Type B pancreatic cell (in vitro differentiated cells): ENCODE results near the gene BASP1. TPM values are rescaled to one million over a fixed set of nuclear protein-coding genes. Genes with fewer than 3 reads are reported as not detected.
A peak's percentile ranks its signal among the peaks of the same experiment; 100 is the strongest.
"Not testable (repeated sequence)": the region's sequence is repeated elsewhere in the genome, so short reads cannot be mapped to it uniquely, and the experiment has no call there.

Source experiments
- DNase-seq: peaks from one replicate; pipeline ENCODE4 v3.0.0; 2021; ENCODE audit warnings: mixed read lengths; ENCODE audit not compliant: unreplicated experiment; ENCODE audit errors: extremely low spot score
- H3K27ac Mint-ChIP-seq: 2 replicates; pipeline ENCODE4 v1.8.0; 2021; ENCODE audit warnings: mild to moderate bottlenecking, mixed read lengths
- H3K27me3 Mint-ChIP-seq: 2 replicates; pipeline ENCODE4 v1.8.0; 2021; ENCODE audit warnings: mixed read lengths
- H3K36me3 Mint-ChIP-seq: 2 replicates; pipeline ENCODE4 v1.8.0; 2021; ENCODE audit warnings: mixed read lengths
- H3K4me1 Mint-ChIP-seq: one replicate; pipeline ENCODE4 v1.8.0; 2021; ENCODE audit warnings: mixed read lengths; ENCODE audit not compliant: unreplicated experiment
- H3K4me3 Mint-ChIP-seq: 2 replicates; pipeline ENCODE4 v1.8.0; 2021; ENCODE audit warnings: mild to moderate bottlenecking, mixed read lengths
- H3K9me3 Mint-ChIP-seq: 2 replicates; pipeline ENCODE4 v1.8.0; 2021; ENCODE audit warnings: mixed read lengths
- CTCF ChIP-seq: fragments of 200-600 bp; sonication (generic); conservative IDR thresholded peaks from 2 replicates; pipeline ENCODE4 v1.5.0; 2021; ENCODE audit warnings: antibody characterized with exemption, mild to moderate bottlenecking
- total RNA-seq: library from RNA; stranded (reverse); gene quantifications from 2 replicates; pipeline ENCODE4 v1.2.1, GENCODE V29; 2021; ENCODE audit warnings: low replicate concordance

The BASP1 gene
- total RNA-seq, 1 donor from 2014 or later = 131 TPM

GRCh38 chr5:17316970-17317459 lies 99.6 kb downstream of the BASP1 start:
- H3K4me1 Mint-ChIP-seq = peaks cover 42% of the 10 kb centered on the region
- DNase-seq = no peak
- peaks cover 4% of the 10 kb centered on the region for H3K9me3 Mint-ChIP-seq
- peak overlapping the region; percentile 76 for H3K27ac Mint-ChIP-seq
- peak overlapping the region; percentile 50 for H3K4me3 Mint-ChIP-seq
- H3K36me3 Mint-ChIP-seq = no peaks in the 10 kb centered on the region
- TF ChIP-seq CTCF = no peak
- no peaks in the 10 kb centered on the region for H3K27me3 Mint-ChIP-seq

DNA sequence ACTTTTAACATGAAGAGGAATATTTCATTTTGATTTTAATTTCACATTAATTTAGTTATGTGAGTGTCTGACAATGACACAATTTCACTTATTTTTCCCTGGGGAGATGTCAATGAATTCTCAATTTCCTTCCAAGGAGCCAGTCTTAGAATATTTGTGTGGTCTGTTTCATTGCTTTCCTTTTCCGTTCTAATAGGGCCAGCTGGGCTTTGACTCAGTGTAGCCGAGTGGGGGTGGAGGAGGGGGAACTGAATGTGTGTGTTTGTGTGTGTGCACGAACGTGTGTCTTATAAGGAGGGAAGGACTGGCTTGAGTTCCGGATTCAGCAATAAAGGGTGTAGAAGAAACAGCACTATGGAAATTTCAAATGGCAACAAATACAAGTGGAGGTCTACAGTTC lies 100.0 kb downstream of the BASP1 start:
- TF ChIP-seq CTCF = no peak
- Mint-ChIP-seq H3K27me3 (no peaks in the 10 kb centered on the region), H3K9me3 (peaks cover 4% of the 10 kb centered on the region), H3K36me3 (no peaks in the 10 kb centered on the region), H3K27ac (peak overlapping the region; percentile 76), H3K4me3 (peak overlapping the region; percentile 24), H3K4me1 (peaks cover 40% of the 10 kb centered on the region)
- no peak for DNase-seq

DNA sequence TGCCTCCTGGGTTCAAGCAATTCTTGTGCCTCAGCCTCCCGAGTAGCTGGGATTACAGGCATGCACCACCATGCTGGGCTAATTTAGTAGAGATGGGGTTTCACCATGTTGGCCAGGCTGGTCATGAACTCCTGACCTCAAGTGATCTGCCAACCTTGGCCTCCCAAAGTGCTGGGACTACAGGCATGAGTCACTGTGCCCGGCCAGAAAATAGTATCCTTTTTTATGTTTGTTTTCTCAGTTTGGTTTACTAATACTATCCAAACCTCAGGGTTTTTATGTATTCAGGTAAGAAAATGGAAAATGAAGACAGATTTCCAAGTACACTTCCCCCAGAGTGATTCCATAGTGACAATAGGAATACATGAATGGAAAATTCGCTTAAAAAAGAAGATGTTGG lies 101.7 kb downstream of the BASP1 start:
- peaks cover 38% of the 10 kb centered on the region for H3K4me1 Mint-ChIP-seq
- DNase-seq, H3K27ac Mint-ChIP-seq, H3K4me3 Mint-ChIP-seq, H3K36me3 Mint-ChIP-seq, H3K9me3 Mint-ChIP-seq, H3K27me3 Mint-ChIP-seq: not testable (repeated sequence)

DNA sequence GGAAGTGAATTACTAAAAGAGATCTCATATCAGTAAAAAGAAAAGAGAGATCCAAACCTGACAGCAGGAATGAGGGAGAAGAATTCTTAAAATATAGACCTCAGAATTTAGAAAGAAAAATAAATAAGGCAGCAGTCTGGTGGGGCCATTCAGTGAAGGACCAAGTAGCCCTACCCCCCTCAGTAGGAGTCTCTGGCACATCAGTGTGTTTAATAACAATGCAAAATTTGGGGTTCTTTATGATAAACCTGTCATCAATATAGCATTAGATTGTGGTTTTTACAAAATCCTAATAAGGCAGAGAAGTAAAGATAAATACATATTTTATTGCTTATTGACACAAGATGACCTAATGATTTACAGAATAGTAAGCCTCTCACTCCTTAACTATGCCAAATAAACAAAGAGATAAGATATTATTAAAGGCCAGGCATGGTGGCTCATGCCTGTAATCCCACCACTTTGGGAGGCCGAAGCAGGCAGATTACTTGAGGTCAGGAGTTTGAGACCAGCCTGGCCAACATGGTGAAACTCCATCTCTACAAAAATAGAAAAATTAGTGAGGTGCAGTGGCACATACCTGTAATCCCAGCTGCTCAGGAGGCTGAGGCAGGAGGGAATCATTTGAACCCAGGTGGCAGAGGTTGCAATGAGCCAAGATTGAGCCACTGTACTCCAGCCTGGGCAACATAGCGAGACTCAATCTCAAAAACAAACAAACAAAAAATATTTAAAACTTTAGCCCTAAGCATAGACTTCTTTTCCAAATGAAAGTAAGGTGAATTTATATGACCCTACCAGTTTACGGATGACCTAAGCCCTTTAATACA lies 108.6 kb downstream of the BASP1 start:
- Mint-ChIP-seq H3K36me3 (no peaks in the 10 kb centered on the region), H3K27ac (no peak overlapping the region), H3K27me3 (no peaks in the 10 kb centered on the region), H3K4me1 (peaks cover 19% of the 10 kb centered on the region), H3K9me3 (peaks cover 5% of the 10 kb centered on the region), H3K4me3 (no peak overlapping the region)
- TF ChIP-seq CTCF = no peak
- no peak for DNase-seq
